HG03354 (cell line): ENCODE results near the gene TEK.

Experiments
- ATAC-seq: cut with Tn5 transposase; IDR thresholded peaks from one replicate; pipeline ENCODE4 v1.9.1; 2021; ENCODE audit warnings: mild to moderate bottlenecking; ENCODE audit not compliant: unreplicated experiment, poor library complexity, severe bottlenecking

Gene TEK

DNA sequence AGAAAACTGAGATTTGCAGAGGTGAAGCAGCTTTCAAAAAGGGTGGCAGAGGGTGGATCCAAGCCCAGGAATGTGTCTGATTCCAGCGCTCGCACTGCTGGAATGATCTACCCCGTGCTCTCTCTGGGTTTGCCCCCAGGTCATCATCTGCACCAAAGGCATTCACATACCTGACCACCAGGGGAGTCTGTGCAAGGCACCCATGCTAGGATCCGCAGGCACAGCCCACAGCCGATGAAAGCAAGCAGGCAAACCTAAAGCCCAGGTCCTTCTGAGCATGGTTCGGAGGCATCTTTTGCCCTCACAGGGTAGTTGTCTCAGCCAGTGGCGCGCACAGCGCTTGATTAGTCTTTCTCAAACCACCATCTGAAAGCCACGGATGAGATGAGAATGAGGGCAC is 56.6 kb downstream of the TEK start:
- no peak for ATAC-seq

DNA sequence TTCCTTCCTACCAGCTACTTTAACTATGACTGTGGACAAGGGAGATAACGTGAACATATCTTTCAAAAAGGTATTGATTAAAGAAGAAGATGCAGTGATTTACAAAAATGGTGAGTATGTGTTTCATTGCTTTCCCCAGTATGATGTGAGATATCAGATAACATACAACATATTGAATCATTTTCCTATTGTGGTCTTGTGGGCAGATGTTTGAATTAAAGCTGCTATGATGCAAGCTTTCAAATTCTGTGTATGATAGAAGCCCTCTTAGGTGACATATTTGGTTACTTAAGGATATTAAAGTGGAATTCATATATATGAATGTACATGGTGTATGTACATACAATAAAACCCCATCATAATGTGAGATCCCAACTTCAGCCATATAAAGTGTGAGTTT is 59.5 kb downstream of the TEK start:
- no peak for ATAC-seq

GRCh38 chr9:27168951-27169350 is 59.9 kb downstream of the TEK start:
- ATAC-seq, result no peak

DNA sequence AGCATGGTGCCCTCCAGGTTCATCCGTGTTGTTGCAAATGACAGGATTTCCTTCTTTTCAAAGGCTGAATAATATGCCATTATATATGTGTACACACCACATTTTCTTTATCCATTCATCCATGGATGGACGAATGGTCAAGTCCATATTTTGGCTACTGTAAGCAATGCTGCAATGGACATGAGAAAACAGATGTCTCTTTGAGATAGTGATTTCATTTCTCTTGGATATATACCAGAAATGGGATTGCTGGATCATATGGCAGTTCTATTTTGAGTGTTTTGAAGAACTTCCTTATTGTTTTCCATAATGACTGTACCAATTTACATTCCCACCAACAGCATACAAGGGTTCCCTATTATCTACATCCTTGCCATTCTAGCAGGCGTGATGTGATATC is 67.9 kb downstream of the TEK start:
- ATAC-seq, result no peak

GRCh38 chr9:27179245-27179865 is 70.3 kb downstream of the TEK start:
- ATAC-seq, result no peak

DNA sequence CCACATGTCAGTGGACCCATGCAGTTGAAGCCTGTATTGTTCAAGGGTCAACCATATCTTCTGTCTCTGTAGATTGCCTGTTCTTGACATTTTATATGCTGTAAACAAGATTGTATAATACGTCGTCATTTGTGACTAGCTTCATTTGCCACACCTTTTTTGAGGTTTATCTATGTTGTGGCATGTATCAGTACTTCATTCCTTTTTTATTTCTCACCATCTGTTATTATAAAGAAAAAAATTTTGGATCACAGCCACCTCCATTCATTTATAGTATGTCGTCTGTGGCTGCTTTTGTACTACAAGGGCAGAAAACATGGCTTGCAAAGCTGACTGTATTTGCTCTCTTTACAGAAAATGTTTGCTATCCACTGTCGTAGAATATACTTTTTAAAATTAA is 72.4 kb downstream of the TEK start:
- ATAC-seq, result no peak

GRCh38 chr9:27182421-27182820 is 73.4 kb downstream of the TEK start:
- no peak for ATAC-seq

- no peak for ATAC-seq
These were observed 74.1 kb downstream of the TEK start for GRCh38 chr9:27183131-27183530.

DNA sequence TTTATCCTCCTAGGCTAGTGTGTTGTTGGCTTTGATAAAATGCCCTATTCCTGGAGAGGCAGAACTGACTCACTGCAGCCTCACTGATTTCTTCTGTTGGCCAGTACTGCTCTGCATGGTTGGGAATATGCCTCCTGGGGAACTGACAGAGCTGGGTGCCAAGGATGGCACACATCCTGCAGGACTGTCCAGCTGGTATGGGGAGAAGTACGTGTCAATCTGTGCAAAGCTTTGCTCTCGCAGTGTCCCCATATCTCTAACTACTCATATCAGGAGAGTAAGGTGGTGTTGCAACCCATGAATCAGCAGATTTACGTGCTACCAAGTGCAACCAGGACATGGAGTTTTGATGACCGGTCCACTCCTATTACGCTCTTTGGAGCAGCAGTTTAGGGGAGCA is 74.7 kb downstream of the TEK start:
- ATAC-seq, result no peak

DNA sequence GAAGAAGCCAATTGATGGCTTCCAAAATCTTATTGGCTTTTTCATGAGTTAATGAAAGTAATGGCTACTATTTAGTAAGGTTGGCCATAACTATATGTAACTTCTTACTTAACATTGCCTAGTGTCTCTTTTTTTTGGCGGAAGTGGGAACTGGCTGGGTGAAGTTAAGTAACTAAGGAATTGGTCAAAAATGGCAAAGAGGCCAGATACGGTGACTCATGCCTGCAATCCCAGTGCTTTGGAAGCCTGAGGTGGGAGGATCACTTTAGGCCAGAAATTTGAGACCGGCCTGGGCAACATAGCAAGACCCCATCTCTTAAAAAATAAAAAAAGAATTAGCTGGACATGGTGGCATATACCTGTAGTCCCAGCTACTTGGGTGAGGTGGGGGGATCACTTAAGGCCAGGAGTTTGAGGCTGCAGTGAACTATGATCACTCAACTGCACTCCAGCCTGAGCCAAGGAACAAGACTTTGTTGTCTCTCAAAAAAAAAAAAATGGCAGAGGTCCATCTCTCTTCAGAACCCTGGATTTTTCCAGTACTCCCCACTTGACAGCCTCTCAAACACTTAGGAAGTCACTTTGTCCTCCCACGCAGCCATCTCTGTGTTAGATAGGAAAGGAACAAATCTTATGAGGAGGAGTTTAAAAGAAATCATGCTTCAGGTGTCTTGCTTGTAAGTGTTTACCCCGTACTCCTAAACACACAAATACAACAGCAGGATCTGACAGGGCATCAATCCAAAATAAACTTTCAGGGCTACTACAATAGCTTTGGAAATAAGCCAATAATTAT is 75.7 kb downstream of the TEK start:
- ATAC-seq, result no peak

GRCh38 chr9:27188426-27188825 is 79.4 kb downstream of the TEK start:
- no peak for ATAC-seq

GRCh38 chr9:27189426-27189825 is 80.4 kb downstream of the TEK start:
- no peak for ATAC-seq

DNA sequence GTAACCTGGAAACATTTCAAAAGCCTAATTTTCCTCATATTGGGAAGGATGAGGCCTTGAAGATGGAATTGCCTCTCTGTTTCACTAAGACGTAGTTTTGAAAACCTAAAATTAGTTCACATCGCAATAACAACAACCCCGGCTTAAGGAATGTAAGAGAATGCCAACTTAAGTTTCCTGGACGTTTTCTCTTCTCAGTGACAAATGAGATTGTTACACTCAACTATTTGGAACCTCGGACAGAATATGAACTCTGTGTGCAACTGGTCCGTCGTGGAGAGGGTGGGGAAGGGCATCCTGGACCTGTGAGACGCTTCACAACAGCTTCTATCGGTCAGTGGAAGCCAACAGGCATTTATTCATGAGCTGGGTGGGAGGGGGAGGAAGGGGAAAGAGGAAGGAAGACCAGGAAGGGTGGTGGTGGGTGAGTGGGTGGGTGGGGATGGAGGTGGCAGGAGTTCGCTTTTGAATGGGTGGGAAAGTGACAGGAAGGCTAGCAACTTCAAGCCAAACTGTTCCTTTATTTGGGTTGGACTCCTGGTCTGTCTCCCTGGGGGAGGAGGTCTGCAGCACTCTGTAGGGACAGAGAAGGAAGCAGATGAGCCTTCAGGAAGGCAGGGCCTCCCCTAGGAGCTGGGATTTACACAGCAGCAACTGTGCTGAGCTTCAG is 83.4 kb downstream of the TEK start:
- ATAC-seq, result no peak

- no peak for ATAC-seq
These were observed 84.9 kb downstream of the TEK start for GRCh38 chr9:27193886-27194285.

DNA sequence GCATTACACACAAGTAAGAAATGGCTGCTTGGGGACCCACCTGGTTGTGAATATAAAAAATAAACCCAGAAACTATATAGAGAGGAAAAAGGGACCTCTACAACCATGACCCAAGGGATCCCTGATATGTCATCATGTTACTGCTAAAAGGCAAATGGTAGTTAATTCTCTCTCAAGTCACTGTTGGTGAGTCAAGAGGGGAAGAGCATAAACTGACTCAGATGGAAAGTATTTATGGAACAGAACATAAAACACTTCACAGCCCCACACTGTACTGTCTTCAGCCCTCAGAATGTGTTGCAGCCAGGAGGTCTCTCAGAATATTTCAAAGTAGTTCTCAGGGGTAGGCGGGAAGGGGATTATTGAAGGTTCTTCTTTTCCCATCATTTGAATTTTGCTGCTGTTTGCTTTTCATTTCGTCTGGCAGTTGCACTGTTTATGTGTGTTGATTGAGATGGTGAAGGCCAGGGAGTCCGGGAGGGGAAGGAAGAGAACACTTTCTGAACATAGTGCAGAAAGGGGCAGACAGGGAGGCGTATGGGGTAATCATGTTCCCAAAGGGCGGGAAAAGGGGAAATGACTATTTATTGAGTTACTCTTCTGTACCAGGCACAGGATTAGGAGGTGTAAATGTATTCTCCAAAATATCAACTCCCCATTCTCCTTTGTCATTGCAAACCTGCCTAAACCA is 85.5 kb downstream of the TEK start:
- no peak for ATAC-seq

DNA sequence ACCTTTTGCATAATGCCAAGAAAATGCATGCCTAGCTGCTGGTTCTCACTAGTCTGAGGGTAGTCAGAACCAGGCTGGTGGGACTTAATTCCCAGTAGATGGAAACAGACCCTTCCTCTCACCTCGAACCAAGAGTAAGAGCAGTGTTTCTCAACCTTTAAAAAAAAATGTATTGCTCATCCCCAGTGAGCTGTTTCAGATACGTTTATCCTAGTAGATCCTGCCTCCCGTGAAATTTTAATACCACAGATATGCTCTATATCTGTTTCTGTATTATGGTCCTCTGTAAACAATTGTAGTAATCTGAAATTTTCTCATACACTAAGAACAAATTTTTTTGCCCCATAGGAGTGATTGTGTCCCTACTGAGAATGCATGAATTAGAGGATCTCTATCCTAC is 86.2 kb downstream of the TEK start:
- ATAC-seq, result no peak

DNA sequence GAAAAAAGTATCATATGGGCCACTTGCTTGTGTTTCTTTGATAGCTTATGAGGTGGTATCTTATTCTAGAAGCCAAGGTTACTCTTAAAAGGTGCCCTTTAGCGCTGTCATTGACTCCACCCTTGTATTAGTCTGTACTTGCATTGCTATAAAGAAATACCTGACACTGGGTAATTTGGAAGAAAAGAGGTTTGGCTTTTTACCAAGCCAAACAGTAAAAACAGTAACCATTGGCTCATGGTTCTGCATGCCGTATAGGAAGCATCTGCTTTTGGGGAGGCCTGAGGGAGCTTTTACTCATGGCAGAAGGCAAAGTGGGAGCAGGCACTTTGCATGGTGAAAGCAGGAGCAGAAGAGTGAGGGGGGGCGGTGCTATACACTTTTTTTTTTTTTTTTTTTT is 87.4 kb downstream of the TEK start:
- no peak for ATAC-seq

DNA sequence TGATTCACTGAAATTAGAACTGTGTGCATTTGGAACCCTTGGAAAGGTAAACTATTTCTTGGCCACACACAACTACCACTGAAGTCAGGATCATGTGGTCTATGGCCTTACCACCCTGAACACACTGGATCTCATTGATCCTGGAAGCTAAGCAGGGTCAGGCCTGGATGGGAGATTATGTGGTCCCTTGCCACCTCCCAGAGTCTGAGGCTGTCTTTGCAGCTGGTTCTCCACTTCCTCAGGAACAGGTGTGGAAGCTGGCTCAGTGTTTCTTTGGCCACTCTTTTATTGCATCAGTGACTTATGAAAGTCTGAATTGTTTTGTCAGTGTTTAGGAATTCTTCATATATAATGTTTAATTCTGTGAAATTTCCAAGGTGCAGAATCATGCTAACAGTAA is 89.2 kb downstream of the TEK start:
- no peak for ATAC-seq

DNA sequence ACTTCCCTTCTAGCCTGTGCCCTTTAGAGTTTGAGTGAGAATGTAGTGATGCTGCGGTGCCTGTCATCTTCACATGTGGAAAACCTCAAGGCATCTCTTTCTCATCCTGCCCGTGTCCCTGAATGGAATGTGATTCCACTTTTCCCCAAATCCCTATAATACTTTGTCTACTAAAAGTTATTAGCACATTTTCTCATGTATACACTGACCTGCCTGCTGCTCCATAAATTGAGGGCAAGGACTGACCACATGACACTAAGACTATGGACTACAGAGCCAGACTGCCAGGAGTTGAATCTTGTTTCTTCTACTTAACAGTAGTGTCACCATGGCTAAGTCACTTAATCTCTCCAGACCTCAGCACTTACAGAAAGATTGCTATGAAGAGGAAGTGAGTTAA is 93.0 kb downstream of the TEK start:
- no peak for ATAC-seq

DNA sequence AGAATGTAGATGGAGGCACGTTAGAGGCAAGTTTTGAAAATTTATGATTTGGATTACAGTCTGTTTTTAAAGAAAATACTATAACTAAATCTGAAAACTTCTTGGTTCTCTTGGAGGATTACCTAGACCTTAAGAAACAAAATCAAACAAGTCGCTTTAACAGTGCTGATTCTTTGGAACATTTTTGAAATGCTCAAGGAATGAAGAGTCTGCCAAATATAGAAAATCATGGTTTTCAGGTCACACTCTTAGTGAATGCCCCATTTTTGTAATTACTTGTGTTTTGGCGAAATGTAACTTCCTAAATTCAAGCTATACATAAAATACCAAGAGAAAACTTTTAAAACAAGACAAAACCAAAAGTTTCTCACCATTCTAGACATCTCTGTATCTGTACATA is 94.8 kb downstream of the TEK start:
- ATAC-seq, result no peak

DNA sequence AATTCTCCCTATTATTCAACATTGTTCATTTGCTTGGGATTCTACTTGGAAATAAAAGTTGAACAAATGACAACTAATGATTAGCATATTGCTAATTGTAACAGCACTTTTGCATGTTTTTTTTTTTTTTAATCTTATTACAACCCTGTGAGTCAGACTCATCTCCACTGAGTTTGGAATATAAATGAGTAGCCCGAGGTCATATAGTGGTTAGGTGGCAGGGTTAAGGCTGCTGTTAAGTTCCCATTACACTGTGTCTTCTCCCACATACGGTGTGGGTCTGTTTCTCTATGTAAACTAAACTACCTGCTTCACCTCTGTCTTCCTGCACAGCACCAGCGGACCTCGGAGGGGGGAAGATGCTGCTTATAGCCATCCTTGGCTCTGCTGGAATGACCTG is 95.6 kb downstream of the TEK start:
- no peak for ATAC-seq
